Lower leg skin (tissue), 4 donors: Measurements from ENCODE around the gene DTNA. TPM values are rescaled to one million over a fixed set of nuclear protein-coding genes. Genes with fewer than 3 reads are reported as not detected.

ENCODE experiments used
- DNase-seq, 2 donors: peaks; one replicate each; pipeline ENCODE4 v3.0.0-alpha.2; 2019; ENCODE audit warnings: low spot score in 2 of 2
- H3K4me3 ChIP-seq: fragments of 200-600 bp; sonication (generic); 2 replicates; pipeline ENCODE4 v1.5.1; 2017; ENCODE audit warnings: mild to moderate bottlenecking, low read depth; ENCODE audit not compliant: poor library complexity, severe bottlenecking
- POLR2A ChIP-seq, 2 donors: fragments of 450-650 bp; IDR thresholded peaks; one replicate each; pipeline ENCODE4 v1.6.1; 2016 to 2017; ENCODE audit warnings: antibody characterized with exemption in 2 of 2, mild to moderate bottlenecking in 1 of 2, moderate library complexity in 1 of 2
- WGBS, 2 donors: methylation state at CpG; one replicate each; pipeline ENCODE4 v1.1.5; 2018; 5-methylcytosine and 5-hydroxymethylcytosine counted together
- intact Hi-C: fragments of 100-400 bp; cut with DNase I; formaldehyde crosslinking; loops from one replicate; pipeline ENCODE4 v1.15.0; 2023; ENCODE audit warnings: low total_unique reads
- total RNA-seq, 4 donors: library from RNA; depleted of rRNA; stranded (reverse); fragments of >200 nt; gene quantifications; one replicate each; pipeline ENCODE4 v1.1.0, GENCODE V29; 2016
- TF ChIP-seq, protein P1 (sequence below), 3 donors: fragments of 450-650 bp; IDR thresholded peaks; one replicate each; pipeline ENCODE4 v1.5.1; 2016; ENCODE audit warnings: antibody characterized with exemption in 3 of 3, mild to moderate bottlenecking in 3 of 3, moderate library complexity in 2 of 3

The DTNA gene
- total RNA-seq, 4 donors from 2014 or later, result 3.3 to 8.0 (median 5.7) TPM

DNA sequence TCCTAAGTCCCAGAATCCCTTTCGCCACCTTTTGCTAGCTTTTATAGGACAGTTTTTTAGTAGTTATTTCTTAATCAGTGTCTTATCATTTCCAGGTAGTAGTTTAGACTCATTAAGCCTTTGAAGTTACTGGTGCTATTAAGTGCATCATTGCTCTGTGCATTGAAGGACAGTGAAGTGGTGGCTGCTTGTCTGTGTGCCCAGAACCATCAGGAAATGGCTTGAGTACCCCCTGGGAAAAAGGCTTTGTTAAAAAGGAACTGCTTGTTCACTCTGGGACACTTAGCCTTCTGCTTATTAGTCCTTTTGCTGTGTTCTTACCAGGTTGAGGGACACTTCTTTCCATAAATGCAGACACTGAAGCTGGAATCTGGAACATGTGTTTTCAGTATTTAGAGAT is 30.0 kb downstream of the DTNA start:
- intact Hi-C loops, result no loop called here
- 90 to 91% methylated on average over 1 of the region's 1 CpG for WGBS, 2 donors
- no peak overlapping the region for H3K4me3 ChIP-seq
- TF ChIP-seq POLR2A (IDR thresholded peaks at IDR 0.05), result no peak
- TF ChIP-seq, protein P1, sequence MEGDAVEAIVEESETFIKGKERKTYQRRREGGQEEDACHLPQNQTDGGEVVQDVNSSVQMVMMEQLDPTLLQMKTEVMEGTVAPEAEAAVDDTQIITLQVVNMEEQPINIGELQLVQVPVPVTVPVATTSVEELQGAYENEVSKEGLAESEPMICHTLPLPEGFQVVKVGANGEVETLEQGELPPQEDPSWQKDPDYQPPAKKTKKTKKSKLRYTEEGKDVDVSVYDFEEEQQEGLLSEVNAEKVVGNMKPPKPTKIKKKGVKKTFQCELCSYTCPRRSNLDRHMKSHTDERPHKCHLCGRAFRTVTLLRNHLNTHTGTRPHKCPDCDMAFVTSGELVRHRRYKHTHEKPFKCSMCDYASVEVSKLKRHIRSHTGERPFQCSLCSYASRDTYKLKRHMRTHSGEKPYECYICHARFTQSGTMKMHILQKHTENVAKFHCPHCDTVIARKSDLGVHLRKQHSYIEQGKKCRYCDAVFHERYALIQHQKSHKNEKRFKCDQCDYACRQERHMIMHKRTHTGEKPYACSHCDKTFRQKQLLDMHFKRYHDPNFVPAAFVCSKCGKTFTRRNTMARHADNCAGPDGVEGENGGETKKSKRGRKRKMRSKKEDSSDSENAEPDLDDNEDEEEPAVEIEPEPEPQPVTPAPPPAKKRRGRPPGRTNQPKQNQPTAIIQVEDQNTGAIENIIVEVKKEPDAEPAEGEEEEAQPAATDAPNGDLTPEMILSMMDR (IDR thresholded peaks at IDR 0.05), result no peak
- no peak for DNase-seq

DNA sequence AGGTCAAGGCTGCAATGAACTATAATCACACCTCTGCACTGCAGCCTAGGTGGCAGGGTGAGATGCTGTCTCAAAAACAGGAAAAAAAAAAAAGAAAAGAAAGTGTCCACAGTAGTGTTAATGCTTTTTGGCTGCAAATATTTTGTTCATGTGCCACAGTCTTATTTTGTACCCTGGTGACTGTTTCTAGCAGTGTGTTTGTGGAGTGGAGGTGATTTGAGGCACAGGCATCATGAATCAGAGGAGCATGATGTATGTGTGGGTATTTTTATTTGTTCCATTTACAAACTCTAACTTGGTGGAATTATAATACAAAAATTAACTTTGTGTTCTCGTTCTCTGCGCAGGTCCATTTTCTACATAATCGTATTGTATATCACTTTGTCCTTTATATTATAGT is 30.6 kb downstream of the DTNA start:
- 95 to 97% methylated on average over 3 of the region's 3 CpGs for WGBS, 2 donors
- no peak for TF ChIP-seq POLR2A (IDR thresholded peaks at IDR 0.05)
- TF ChIP-seq, protein P1 (IDR thresholded peaks at IDR 0.05), result no peak
- DNase-seq, result no peak
- intact Hi-C loops, result no loop called here
- H3K4me3 ChIP-seq, result no peak overlapping the region

DNA sequence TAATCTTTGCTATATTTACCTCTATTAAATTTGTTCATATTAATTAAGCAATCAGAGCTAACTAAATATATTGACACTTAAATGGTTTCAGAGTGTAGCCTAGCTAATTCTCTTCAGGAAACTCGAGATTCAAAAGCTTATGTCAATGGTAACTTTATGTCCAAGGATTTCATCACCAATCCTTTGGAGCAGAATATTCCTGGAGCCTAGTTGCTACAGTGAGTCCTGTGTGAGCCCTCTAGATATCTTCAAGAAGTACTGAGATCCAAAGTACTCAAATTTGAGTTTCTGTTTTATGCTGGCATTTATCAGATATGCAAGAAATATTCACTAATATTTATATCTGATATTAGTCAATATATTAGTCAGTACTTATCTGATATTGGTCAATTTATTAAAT is 31.3 kb downstream of the DTNA start:
- DNase-seq, result no peak
- intact Hi-C loops, result no loop called here
- 65 to 71% methylated on average over 1 of the region's 1 CpG for WGBS, 2 donors
- H3K4me3 ChIP-seq, result no peak overlapping the region
- TF ChIP-seq, protein P1 (IDR thresholded peaks at IDR 0.05), result no peak
- no peak for TF ChIP-seq POLR2A (IDR thresholded peaks at IDR 0.05)

DNA sequence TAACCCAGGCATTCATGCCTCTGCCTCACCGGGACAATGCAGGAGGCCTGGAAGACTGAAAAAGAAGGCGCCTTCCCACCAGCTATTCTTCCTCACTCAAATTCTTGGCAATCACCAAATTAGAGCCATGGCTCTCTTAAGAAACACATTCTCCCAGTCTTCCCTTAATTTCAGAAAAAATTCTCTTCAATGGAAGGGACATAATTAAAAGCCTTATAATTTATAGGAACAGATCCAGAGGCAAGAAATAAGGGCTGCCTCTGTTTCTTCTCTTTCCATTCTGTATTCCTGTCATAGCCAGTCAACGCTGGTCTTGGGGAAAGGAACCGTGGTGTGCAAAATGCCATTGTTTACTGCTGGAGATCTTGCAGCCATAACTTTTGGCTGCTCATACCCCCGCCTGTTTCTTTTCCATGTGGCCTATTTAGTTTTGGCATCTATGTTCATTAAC is 32.8 kb downstream of the DTNA start:
- 81 to 83% methylated on average over 5 of the region's 5 CpGs for WGBS, 2 donors
- intact Hi-C loops, result no loop called here
- no peak for DNase-seq

DNA sequence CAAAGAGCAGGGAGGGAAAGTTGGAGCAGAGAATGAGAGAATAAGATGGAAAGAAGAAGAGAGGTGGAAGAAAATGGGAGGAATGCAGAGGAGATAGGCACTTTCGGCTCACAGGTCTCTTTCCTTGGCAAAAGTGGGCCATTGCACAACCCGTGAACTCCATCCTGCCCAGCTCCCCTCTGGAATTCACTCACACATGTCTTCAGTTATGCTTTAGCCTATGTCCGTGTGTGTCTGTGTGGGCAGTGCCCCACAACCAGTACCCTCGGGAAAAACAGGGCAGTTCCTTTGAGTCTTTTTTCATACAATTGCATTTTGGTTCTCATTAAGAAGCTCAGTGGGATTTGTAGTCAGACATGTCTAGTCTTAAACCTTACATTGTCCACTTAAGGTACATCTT is 34.5 kb downstream of the DTNA start:
- no peak for DNase-seq
- intact Hi-C loops, result no loop called here
- WGBS, 2 donors, result 75% methylated on average over 4 of the region's 4 CpGs
- TF ChIP-seq POLR2A (IDR thresholded peaks at IDR 0.05), result no peak
- TF ChIP-seq, protein P1 (IDR thresholded peaks at IDR 0.05), result no peak
- H3K4me3 ChIP-seq, result no peak overlapping the region

More for the DNA sequence above, 32.8 kb downstream of the DTNA start:
- TF ChIP-seq, protein P1 (IDR thresholded peaks at IDR 0.05), result no peak
- no peak for TF ChIP-seq POLR2A (IDR thresholded peaks at IDR 0.05)
- H3K4me3 ChIP-seq, result no peak overlapping the region

DNA sequence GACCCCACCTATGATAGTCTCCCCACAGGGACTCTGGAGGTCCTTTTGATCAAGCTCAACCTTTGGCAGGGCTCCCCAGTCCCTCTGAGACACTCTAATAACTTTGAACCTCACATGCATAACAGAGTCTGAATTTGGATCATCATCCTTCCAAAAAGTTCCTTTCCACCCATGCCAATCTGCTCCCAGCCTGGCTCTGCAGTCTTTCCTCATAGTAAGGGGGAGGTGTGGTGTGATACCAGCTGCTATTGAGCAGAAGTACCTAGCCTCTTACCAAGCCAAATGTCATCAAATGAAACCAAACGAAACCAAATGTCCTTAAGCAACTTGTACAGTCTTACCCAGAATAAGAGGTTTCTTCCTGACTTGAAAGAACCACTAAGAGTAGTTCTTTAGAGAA is 36.5 kb downstream of the DTNA start:
- intact Hi-C loops, result no loop called here
- no peak for DNase-seq
- 38 to 44% methylated on average over 1 of the region's 1 CpG for WGBS, 2 donors
- TF ChIP-seq, protein P1 (IDR thresholded peaks at IDR 0.05), result no peak
- TF ChIP-seq POLR2A (IDR thresholded peaks at IDR 0.05), result no peak
- H3K4me3 ChIP-seq, result no peak overlapping the region
